ENCODE data around the gene LIX1L.

- TF ChIP-seq CTCF (IDR thresholded peaks at IDR 0.05) (no peak), POLR2A (IDR thresholded peaks at IDR 0.05) (no peak)
These were observed 24.4 kb upstream of the LIX1L start for GRCh38 chr1:145982010-145982723.
